Measurements from ENCODE around the gene GALNT18. TPM values are rescaled to one million over a fixed set of nuclear protein-coding genes. Genes with fewer than 3 reads are reported as not detected.

Gene GALNT18
- total RNA-seq, 1 experiment from 2014 or later = 1.7 TPM

DNA sequence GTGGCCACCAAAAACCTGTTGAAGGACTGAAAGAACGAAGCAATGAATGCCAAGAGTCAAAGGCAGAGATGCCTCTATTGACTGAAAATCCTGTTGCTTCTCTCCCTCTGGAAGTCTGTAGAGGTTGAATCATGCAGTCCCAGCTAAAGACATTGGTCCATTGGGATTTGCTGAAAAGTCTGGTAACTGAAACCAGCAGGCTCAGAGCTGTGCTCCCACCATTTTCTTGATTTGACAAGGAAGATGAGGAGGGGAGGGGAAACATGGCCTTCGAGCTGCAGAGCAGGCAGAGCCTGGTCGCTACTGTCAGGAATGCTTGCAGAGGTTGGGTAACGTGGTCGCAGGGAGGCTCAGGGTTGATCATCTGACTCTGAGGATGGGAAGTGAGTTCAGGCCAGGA lies 196.0 kb downstream of the GALNT18 start:
- Mint-ChIP-seq H3K9me3 (no peaks in the 10 kb centered on the region), H3K4me3 (no peak overlapping the region), H3K27me3 (ENCODE audit: low read depth) (peaks cover 2% of the 10 kb centered on the region), H3K4me1 (peaks cover 16 to 19% of the 10 kb centered on the region in 2 experiments), H3K36me3 (ENCODE audit: insufficient read depth in 1 of 3, low read depth in 3 of 3) (no peaks in the 10 kb centered on the region), H3K27ac (no peak overlapping the region)
- Histone ChIP-seq H3K9me3 (ENCODE audit: control insufficient read depth, low read depth, low read length) (no peaks in the 10 kb centered on the region), H2BK20ac (ENCODE audit: low read depth, low read length, poor library complexity, severe bottlenecking) (no peak overlapping the region), H2AFZ (ENCODE audit: low read length) (no peak overlapping the region), H3K56ac (ENCODE audit: insufficient read length, low read depth, low read length) (no peak overlapping the region), H4K91ac (ENCODE audit: insufficient read length, low read depth, low read length) (no peak overlapping the region), H3K79me1 (ENCODE audit: insufficient read depth, low read depth, low read length, poor library complexity, severe bottlenecking) (no peaks in the 10 kb centered on the region), H3K4me2 (ENCODE audit: insufficient read depth, insufficient read length, low read length) (no peak overlapping the region), H4K20me1 (ENCODE audit: control insufficient read depth, insufficient read depth, insufficient read length) (no peaks in the 10 kb centered on the region), H3K23ac (ENCODE audit: insufficient read length, low read depth, low read length) (no peak overlapping the region), H3K23me2 (ENCODE audit: insufficient read length, low read depth, low read length, poor library complexity, severe bottlenecking) (no peaks in the 10 kb centered on the region), H3K27ac (ENCODE audit: insufficient read length, low read depth, low read length) (no peak overlapping the region), H3K4me1 (ENCODE audit: insufficient read depth, low read length) (peaks cover 2% of the 10 kb centered on the region; the same call in 1 of the 2 replicates), H3T11ph (ENCODE audit: low read length) (no peak overlapping the region), H3K18ac (ENCODE audit: insufficient read length, low read depth, low read length) (no peak overlapping the region), H2BK5ac (ENCODE audit: insufficient read length, low read length) (no peak overlapping the region), H4K8ac (replicated peaks; ENCODE audit: insufficient read length, low read depth, low read length) (no peak overlapping the region), H3K79me2 (ENCODE audit: insufficient read depth, low read length) (no peaks in the 10 kb centered on the region), H2BK120ac (ENCODE audit: low read depth, low read length, poor library complexity, severe bottlenecking) (no peak overlapping the region), H3K4ac (ENCODE audit: low read depth, low read length) (no peak overlapping the region), H3K9ac (ENCODE audit: extremely low read depth, insufficient read length, low read length) (no peak overlapping the region), H2BK12ac (ENCODE audit: insufficient read length, low read depth, low read length) (no peak overlapping the region), H3K27me3 (ENCODE audit: insufficient read depth, low read length) (no peaks in the 10 kb centered on the region), H2AK5ac (ENCODE audit: insufficient read length, low read length) (no peak overlapping the region), H3K14ac (ENCODE audit: insufficient read depth, low read length) (no peak overlapping the region), H4K5ac (ENCODE audit: insufficient read length, low read depth, low read length) (no peak overlapping the region), H2BK15ac (ENCODE audit: low read depth, low read length) (no peak overlapping the region)
- no CpG with 5 or more reads among the region's 5 CpGs for WGBS (ENCODE audit: extremely low coverage, insufficient read length, low lambda C conversion rate)
- TF ChIP-seq, protein P1, sequence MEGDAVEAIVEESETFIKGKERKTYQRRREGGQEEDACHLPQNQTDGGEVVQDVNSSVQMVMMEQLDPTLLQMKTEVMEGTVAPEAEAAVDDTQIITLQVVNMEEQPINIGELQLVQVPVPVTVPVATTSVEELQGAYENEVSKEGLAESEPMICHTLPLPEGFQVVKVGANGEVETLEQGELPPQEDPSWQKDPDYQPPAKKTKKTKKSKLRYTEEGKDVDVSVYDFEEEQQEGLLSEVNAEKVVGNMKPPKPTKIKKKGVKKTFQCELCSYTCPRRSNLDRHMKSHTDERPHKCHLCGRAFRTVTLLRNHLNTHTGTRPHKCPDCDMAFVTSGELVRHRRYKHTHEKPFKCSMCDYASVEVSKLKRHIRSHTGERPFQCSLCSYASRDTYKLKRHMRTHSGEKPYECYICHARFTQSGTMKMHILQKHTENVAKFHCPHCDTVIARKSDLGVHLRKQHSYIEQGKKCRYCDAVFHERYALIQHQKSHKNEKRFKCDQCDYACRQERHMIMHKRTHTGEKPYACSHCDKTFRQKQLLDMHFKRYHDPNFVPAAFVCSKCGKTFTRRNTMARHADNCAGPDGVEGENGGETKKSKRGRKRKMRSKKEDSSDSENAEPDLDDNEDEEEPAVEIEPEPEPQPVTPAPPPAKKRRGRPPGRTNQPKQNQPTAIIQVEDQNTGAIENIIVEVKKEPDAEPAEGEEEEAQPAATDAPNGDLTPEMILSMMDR (conservative IDR thresholded peaks at IDR 0.05) = no peak
- DNase-seq = no peak
